Measurements from ENCODE around the gene CREB3L4. TPM values are rescaled to one million over a fixed set of nuclear protein-coding genes. Genes with fewer than 3 reads are reported as not detected.

The CREB3L4 gene
- total and polyA plus RNA-seq, 2 of the 4 experiments (the other 2 are of a cell fraction): 6.5 to 9.8 TPM

GRCh38 chr1:154019940-154020339, 52.2 kb downstream of the CREB3L4 start:
- Histone ChIP-seq H3K9ac (ENCODE audit: low read depth, low read length) (no peak overlapping the region), H3K36me3 (ENCODE audit: control insufficient read depth, insufficient read depth, low read length) (no peaks in the 10 kb centered on the region), H3K18ac (ENCODE audit: low read depth, low read length) (no peak overlapping the region), H3K56ac (ENCODE audit: extremely low read depth, insufficient read depth, low read length) (no peak overlapping the region), H2AFZ (replicated peaks; ENCODE audit: low read length, poor library complexity) (no peak overlapping the region), H4K5ac (ENCODE audit: low read depth, low read length) (no peak overlapping the region), H3K27me3 (ENCODE audit: control insufficient read depth, insufficient read depth, low read length) (no peaks in the 10 kb centered on the region), H2BK20ac (ENCODE audit: low read depth, low read length) (no peak overlapping the region), H3K14ac (replicated peaks; ENCODE audit: low read depth, low read length) (no peak overlapping the region), H3K4me3 (ENCODE audit: insufficient read depth, low read depth, low read length) (no peak overlapping the region), H3K9me3 (ENCODE audit: control insufficient read depth, insufficient read depth, low read length) (no peaks in the 10 kb centered on the region), H3K79me1 (ENCODE audit: low read depth in 1 of 2, low read length in 2 of 2) (no peaks in the 10 kb centered on the region), H4K20me1 (ENCODE audit: insufficient read depth, low read length) (no peaks in the 10 kb centered on the region), H3K23ac (ENCODE audit: low read depth, low read length) (no peak overlapping the region), H2BK15ac (ENCODE audit: low read depth, low read length) (no peak overlapping the region), H2AK9ac (replicated peaks; ENCODE audit: low read depth, low read length, poor library complexity) (no peak overlapping the region), H2BK5ac (ENCODE audit: low read depth, low read length, poor library complexity, severe bottlenecking) (no peak overlapping the region), H3K4me2 (ENCODE audit: low read depth, low read length) (no peak overlapping the region), H4K8ac (ENCODE audit: low read depth in 2 of 2, low read length in 2 of 2) (no peak overlapping the region), H3K9me1 (ENCODE audit: insufficient read depth, low read length) (no peaks in the 10 kb centered on the region), H2AK5ac (ENCODE audit: low read depth, low read length) (no peak overlapping the region), H3K4me1 (ENCODE audit: control insufficient read depth, insufficient read depth, low read length) (no peaks in the 10 kb centered on the region), H4K91ac (ENCODE audit: insufficient read depth, low read depth, low read length) (no peak overlapping the region), H3K4ac (ENCODE audit: low read depth, low read length) (no peak overlapping the region), H3K27ac (ENCODE audit: insufficient read depth, low read length) (no peak overlapping the region), H2BK120ac (ENCODE audit: low read depth, low read length) (no peak overlapping the region)
- TF ChIP-seq NFE2L2 (IDR thresholded peaks at IDR 0.05; ENCODE audit: low read depth, low read length) (no peak), MXI1 (IDR thresholded peaks at IDR 0.05; ENCODE audit: borderline replicate concordance, low read depth, low read length) (no peak), USF2 (IDR thresholded peaks at IDR 0.05; ENCODE audit: low read depth, low read length) (no peak), CEBPB (IDR thresholded peaks at IDR 0.05; ENCODE audit: low read depth, low read length) (no peak), SMC3 (IDR thresholded peaks at IDR 0.05; ENCODE audit: low read depth, low read length) (no peak), MAZ (IDR thresholded peaks at IDR 0.05; ENCODE audit: borderline replicate concordance, low read depth, low read length) (no peak), MAFK (IDR thresholded peaks at IDR 0.05; ENCODE audit: low read depth, low read length) (no peak), FOS (IDR thresholded peaks at IDR 0.05; ENCODE audit: low read depth, low read length) (no peak), CHD1 (IDR thresholded peaks at IDR 0.05; ENCODE audit: low read depth, low read length) (no peak), BHLHE40 (IDR thresholded peaks at IDR 0.05; ENCODE audit: low read depth, low read length) (no peak), RCOR1 (IDR thresholded peaks at IDR 0.05; ENCODE audit: insufficient replicate concordance, low read length) (no peak), RFX5 (IDR thresholded peaks at IDR 0.05; ENCODE audit: low read depth, low read length) (no peak), POLR2A (IDR thresholded peaks at IDR 0.05; ENCODE audit: low read depth, low read length) (no peak), RAD21 (IDR thresholded peaks at IDR 0.05; ENCODE audit: low read length) (no peak), ELK1 (IDR thresholded peaks at IDR 0.05; ENCODE audit: borderline replicate concordance, low read depth, low read length) (no peak), CTCF (conservative IDR thresholded peaks at IDR 0.05; ENCODE audit: low read depth, low read length) (no peak)
- ATAC-seq (ENCODE audit: low read depth) (no peak), DNase-seq (no peak)
- ChIA-PET POLR2A (ENCODE audit: unreplicated experiment) (no interaction called here), CTCF (no interaction called here)
- intact Hi-C loops (cut with micrococcal nuclease) (loop anchor here (5.0 kb wide), 1 partner anchor 117 kb away; no protein-coding TSS in a partner anchor), dilution Hi-C loops (cut with HindIII; ENCODE audit: low sequenced_read_pairs, unreplicated experiment) (no loop called here), in situ Hi-C loops (cut with MboI; ENCODE audit: low sequenced_read_pairs) (loop anchor here (10.0 kb wide), 1 partner anchor 125 kb away; no protein-coding TSS in a partner anchor)
- no TSS peak for BruUV-seq (replicated peaks)
- no CpG with 5 or more reads among the region's 1 CpG for WGBS, 2 experiments (ENCODE audit: extremely low coverage in 2 of 2, insufficient read length in 1 of 2)
